Measurements from ENCODE around the gene MRPL16. TPM values are rescaled to one million over a fixed set of nuclear protein-coding genes. Genes with fewer than 3 reads are reported as not detected.

Gene MRPL16
- total RNA-seq, 1 donor from 2014 or later = 34.5 TPM

DNA sequence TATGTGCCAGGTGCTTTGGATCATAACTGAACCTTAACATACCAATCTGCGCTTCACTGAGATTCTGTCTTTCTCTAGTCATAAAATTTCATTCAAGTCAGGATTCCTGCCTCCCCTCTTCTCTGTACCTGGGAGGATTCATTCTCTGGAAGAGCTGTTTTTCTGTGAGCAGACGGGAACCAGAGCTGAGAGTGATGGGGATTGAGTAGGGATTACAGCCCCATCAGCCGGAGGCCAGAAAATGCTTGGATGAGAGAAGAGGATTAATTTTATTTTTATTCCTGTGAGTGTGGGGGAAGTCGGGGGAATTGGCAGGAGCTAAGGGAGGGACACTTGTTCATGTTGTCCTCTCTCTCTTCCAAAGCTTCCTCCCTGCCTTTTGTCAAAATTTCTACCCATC lies 50.7 kb downstream of the MRPL16 start:
- H3K36me3 ChIP-seq (ENCODE audit: control insufficient read depth, insufficient read depth, low read length) = peaks cover 1% of the 10 kb centered on the region
- H3K27me3 ChIP-seq (ENCODE audit: control insufficient read depth, insufficient read depth, low read length) = no peaks in the 10 kb centered on the region
- DNase-seq (ENCODE audit: low read depth) = no peak
- TF ChIP-seq, protein P1, sequence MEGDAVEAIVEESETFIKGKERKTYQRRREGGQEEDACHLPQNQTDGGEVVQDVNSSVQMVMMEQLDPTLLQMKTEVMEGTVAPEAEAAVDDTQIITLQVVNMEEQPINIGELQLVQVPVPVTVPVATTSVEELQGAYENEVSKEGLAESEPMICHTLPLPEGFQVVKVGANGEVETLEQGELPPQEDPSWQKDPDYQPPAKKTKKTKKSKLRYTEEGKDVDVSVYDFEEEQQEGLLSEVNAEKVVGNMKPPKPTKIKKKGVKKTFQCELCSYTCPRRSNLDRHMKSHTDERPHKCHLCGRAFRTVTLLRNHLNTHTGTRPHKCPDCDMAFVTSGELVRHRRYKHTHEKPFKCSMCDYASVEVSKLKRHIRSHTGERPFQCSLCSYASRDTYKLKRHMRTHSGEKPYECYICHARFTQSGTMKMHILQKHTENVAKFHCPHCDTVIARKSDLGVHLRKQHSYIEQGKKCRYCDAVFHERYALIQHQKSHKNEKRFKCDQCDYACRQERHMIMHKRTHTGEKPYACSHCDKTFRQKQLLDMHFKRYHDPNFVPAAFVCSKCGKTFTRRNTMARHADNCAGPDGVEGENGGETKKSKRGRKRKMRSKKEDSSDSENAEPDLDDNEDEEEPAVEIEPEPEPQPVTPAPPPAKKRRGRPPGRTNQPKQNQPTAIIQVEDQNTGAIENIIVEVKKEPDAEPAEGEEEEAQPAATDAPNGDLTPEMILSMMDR (IDR thresholded peaks at IDR 0.05; ENCODE audit: insufficient read depth, low read length, poor library complexity, severe bottlenecking) = no peak
- no peak overlapping the region for H3K4me3 ChIP-seq (ENCODE audit: low read depth, low read length)

DNA sequence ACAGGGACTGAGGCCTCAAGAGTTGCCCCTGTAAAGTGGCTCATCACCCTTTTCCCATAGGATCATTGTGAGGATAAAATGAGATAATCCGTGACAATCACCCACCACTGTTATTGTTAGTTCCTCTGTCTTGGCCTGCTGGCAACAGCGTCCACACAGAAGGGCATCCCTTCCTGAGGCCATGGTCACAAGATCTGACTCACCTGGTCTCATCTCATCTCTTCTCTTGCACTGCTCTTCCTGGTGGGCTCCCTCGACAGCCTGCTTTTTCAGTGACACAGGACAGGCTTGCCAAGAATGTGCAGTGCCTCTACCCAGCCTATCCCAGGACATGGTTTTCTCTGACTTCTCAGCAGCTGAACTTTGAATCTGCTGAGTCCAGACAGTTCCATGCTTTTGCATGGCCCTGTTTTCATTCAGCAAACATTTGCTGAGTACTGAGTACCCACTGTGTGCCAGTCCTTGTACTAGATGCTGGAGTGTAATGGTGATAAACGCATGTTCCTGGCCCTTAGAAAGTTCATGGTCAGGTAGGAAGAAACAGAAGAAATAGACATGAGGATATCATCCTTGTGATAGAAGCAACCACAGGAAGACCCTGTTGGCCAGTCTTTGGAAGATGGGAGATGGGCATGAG lies 52.1 kb downstream of the MRPL16 start:
- DNase-seq (ENCODE audit: low read depth) = no peak
- TF ChIP-seq, protein P1 (IDR thresholded peaks at IDR 0.05; ENCODE audit: insufficient read depth, low read length, poor library complexity, severe bottlenecking) = no peak
- H3K4me3 ChIP-seq (ENCODE audit: low read depth, low read length) = no peak overlapping the region
- H3K27me3 ChIP-seq (ENCODE audit: control insufficient read depth, insufficient read depth, low read length) = no peaks in the 10 kb centered on the region
- H3K36me3 ChIP-seq (ENCODE audit: control insufficient read depth, insufficient read depth, low read length) = peaks cover 1% of the 10 kb centered on the region

DNA sequence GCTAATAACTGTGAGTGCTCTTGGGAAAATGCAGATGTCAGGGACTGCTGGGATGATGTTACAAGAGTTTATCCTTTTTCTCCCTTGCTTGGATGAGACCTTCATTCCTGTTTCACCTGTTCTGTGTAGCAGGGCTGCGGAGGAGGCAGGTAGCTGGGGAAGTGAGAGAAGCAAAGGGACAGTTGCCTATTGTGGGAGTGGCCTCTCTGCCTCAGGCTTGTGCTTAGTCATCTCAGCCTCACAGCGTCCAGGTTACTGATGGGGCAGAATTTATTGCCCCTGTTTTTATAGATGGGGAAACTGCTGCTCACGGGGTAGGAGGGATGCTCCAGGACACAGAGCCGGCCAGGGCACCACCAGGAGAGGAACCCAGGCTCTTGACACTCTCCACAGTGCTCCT lies 53.7 kb downstream of the MRPL16 start:
- H3K4me3 ChIP-seq (ENCODE audit: low read depth, low read length) = peak overlapping the region; percentile 81

DNA sequence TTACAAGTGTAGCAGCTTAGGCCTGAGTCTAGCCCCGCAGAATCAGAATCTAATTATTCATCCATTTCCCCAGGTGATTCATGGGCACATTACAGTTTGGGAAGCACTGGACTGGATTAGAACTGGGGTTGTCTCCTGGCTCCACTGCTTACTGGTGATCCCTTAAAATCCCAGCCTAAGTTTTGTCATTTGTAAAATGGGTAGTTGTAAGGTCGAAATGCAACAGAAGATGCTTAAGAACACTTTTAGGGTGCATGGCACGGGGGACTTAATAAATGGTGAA lies 54.1 kb downstream of the MRPL16 start:
- TF ChIP-seq, protein P1 (IDR thresholded peaks at IDR 0.05; ENCODE audit: insufficient read depth, low read length, poor library complexity, severe bottlenecking) = no peak
- Histone ChIP-seq H3K27me3 (ENCODE audit: control insufficient read depth, insufficient read depth, low read length) (no peaks in the 10 kb centered on the region), H3K4me3 (ENCODE audit: low read depth, low read length) (peak overlapping the region; percentile 81), H3K36me3 (ENCODE audit: control insufficient read depth, insufficient read depth, low read length) (peaks cover 1% of the 10 kb centered on the region)
- DNase-seq (ENCODE audit: low read depth) = no peak

More for the DNA sequence above, 53.7 kb downstream of the MRPL16 start:
- Histone ChIP-seq H3K27me3 (ENCODE audit: control insufficient read depth, insufficient read depth, low read length) (no peaks in the 10 kb centered on the region), H3K36me3 (ENCODE audit: control insufficient read depth, insufficient read depth, low read length) (peaks cover 1% of the 10 kb centered on the region)
- TF ChIP-seq, protein P1 (IDR thresholded peaks at IDR 0.05; ENCODE audit: insufficient read depth, low read length, poor library complexity, severe bottlenecking) = no peak
- DNase-seq (ENCODE audit: low read depth) = no peak

Other genes with a start within 250 kb of the MRPL16 start
- gene OSBP, start 195.0 kb downstream of the MRPL16 start, total RNA-seq = 27.1 and 30.3 TPM in 2 replicates
- 28.5 and 28.7 TPM in 2 replicates for gene PATL1, start 141.7 kb downstream of the MRPL16 start, total RNA-seq
- not detected in 2 replicates for gene OR10V1, start 96.9 kb downstream of the MRPL16 start, total RNA-seq
- 64.0 and 73.5 TPM in 2 replicates for gene STX3, start 55.4 kb downstream of the MRPL16 start, total RNA-seq
- gene CBLIF, start 34.7 kb upstream of the MRPL16 start, total RNA-seq = not detected in 2 replicates
- 2.0 TPM in 1 of 2 replicates, not detected in the other for gene TCN1, start 55.7 kb upstream of the MRPL16 start, total RNA-seq
- not detected in 2 replicates for gene OOSP3, start 68.0 kb upstream of the MRPL16 start, total RNA-seq
- gene OOSP1, start 127.7 kb upstream of the MRPL16 start, total RNA-seq = not detected in 2 replicates
- gene OOSP4A, start 153.3 kb upstream of the MRPL16 start, total RNA-seq = not detected in 2 replicates
- gene OOSP4B, start 206.4 kb upstream of the MRPL16 start, total RNA-seq = not detected in 2 replicates
- gene OOSP2, start 229.6 kb upstream of the MRPL16 start, total RNA-seq = not detected in 2 replicates
- not detected in 2 replicates for gene MS4A3, start 245.9 kb upstream of the MRPL16 start, total RNA-seq